Left lung (tissue), 10 donors: Measurements from ENCODE around the gene SUPT6H. TPM values are rescaled to one million over a fixed set of nuclear protein-coding genes. Genes with fewer than 3 reads are reported as not detected.

Experiments used
- ATAC-seq: fragments of 200-7000 bp; cut with Tn5 transposase; one replicate; pipeline ENCODE4 v1.9.1; 2020; ENCODE audit warnings: moderate library complexity
- DNase-seq, 4 donors: peaks; one replicate each; pipeline ENCODE4 v3.0.0-alpha.2; 2013 to 2020
- H3K27ac ChIP-seq, 2 donors: fragments of 200-600 bp; sonication (generic) in 1 of 2; one replicate each; pipeline versions ENCODE4 v1.5.0 to v1.8.0; 2020 to 2021
- H3K27me3 ChIP-seq, 2 donors: fragments of 200-600 bp; sonication (generic) in 1 of 2; one replicate each; pipeline versions ENCODE4 v1.5.0 to v1.8.0; 2020 to 2021
- H3K36me3 ChIP-seq, 2 donors: fragments of 200-600 bp; sonication (generic) in 1 of 2; one replicate each; pipeline versions ENCODE4 v1.5.0 to v1.8.0; 2020 to 2021
- H3K4me1 ChIP-seq, 2 donors: fragments of 200-600 bp; one replicate each; pipeline ENCODE4 v1.8.0; 2021
- H3K4me3 ChIP-seq, 2 donors: fragments of 200-600 bp; sonication (generic) in 1 of 2; one replicate each; pipeline versions ENCODE4 v1.5.0 to v1.8.0; 2020 to 2021; ENCODE audit warnings: mild to moderate bottlenecking in 1 of 2
- H3K9me3 ChIP-seq, 2 donors: fragments of 200-600 bp; sonication (generic) in 1 of 2; one replicate each; pipeline versions ENCODE4 v1.5.0 to v1.8.0; 2020 to 2021
- CTCF ChIP-seq, 2 donors: fragments of 200-600 bp; sonication (generic) in 1 of 2; IDR thresholded peaks; one replicate each; pipeline versions ENCODE4 v1.5.0 to v1.8.0; 2021; ENCODE audit warnings: antibody characterized with exemption in 2 of 2
- intact Hi-C, 2 donors: fragments of 100-400 bp; cut with DNase I; formaldehyde crosslinking; loops; one replicate each; pipeline versions ENCODE4 v1.11.2 to v1.14.2; 2022
- polyA plus RNA-seq, 6 donors: library from polyadenylated mRNA; unstranded; fragments of 120-200 nt; gene quantifications; one replicate each; pipeline ENCODE4 v1.2.1, GENCODE V29; 2013; ENCODE audit not compliant: insufficient read length in 6 of 6
- total RNA-seq, 2 donors: library from RNA; stranded (reverse); fragmentation: NEBNext Ultra II Directional; extraction: Animal tissue kit (Norgen Biotek cat#: 25700); gene quantifications; one replicate each; pipeline ENCODE4 v1.2.1, GENCODE V29; 2021
- donor health status: DM: no; HTN: yes; CAD: no.
- donor health status: DM: no; HTN: no; CAD: no.

The SUPT6H gene
- total and polyA plus RNA-seq, 8 donors: 55.1 to 76.1 (median 72.9) TPM

- intact Hi-C loops: no loop called here
These were observed 13.5 kb downstream of the SUPT6H start for GRCh38 chr17:28675490-28675889.

GRCh38 chr17:28675980-28676379 lies 14.0 kb downstream of the SUPT6H start:
- DNase-seq (no peak), ATAC-seq (peak; percentile 21)
- Histone ChIP-seq H3K4me1 (no peaks in the 10 kb centered on the region), H3K27me3 (no peaks in the 10 kb centered on the region), H3K27ac (no peak overlapping the region), H3K4me3 (no peak overlapping the region), H3K36me3 (peaks cover 8 to 100% of the 10 kb centered on the region in 2 donors), H3K9me3 (no peaks in the 10 kb centered on the region)
- TF ChIP-seq CTCF (IDR thresholded peaks at IDR 0.05): no peak
- intact Hi-C loops: no loop called here

More at GRCh38 chr17:28675490-28675889, 13.5 kb downstream of the SUPT6H start:
- H3K4me1 ChIP-seq: no peaks in the 10 kb centered on the region
- no peaks in the 10 kb centered on the region for H3K9me3 ChIP-seq
- TF ChIP-seq CTCF (IDR thresholded peaks at IDR 0.05): no peak
- DNase-seq (no peak), ATAC-seq (no peak)
- H3K27ac ChIP-seq: no peak overlapping the region
- peaks cover 8 to 100% of the 10 kb centered on the region in 2 donors for H3K36me3 ChIP-seq
- H3K27me3 ChIP-seq: no peaks in the 10 kb centered on the region
- H3K4me3 ChIP-seq: no peak overlapping the region

- DNase-seq: no peak
- intact Hi-C loops: no loop called here
- Histone ChIP-seq H3K36me3 (peaks cover 0 to 100% of the 10 kb centered on the region in 2 donors), H3K27ac (no peak overlapping the region), H3K27me3 (no peaks in the 10 kb centered on the region), H3K9me3 (no peaks in the 10 kb centered on the region), H3K4me3 (no peak overlapping the region), H3K4me1 (no peaks in the 10 kb centered on the region)
- TF ChIP-seq CTCF (IDR thresholded peaks at IDR 0.05): no peak
- no peak for ATAC-seq
These were observed 20.6 kb downstream of the SUPT6H start for GRCh38 chr17:28682655-28683054.

- intact Hi-C loops: no loop called here
- no peak for ATAC-seq
These were observed 23.0 kb downstream of the SUPT6H start for GRCh38 chr17:28684963-28685362.

GRCh38 chr17:28685366-28685765 lies 23.4 kb downstream of the SUPT6H start:
- Histone ChIP-seq H3K27me3 (no peaks in the 10 kb centered on the region), H3K27ac (no peak overlapping the region), H3K9me3 (no peaks in the 10 kb centered on the region), H3K4me1 (no peaks in the 10 kb centered on the region), H3K36me3 (peaks cover 0 to 100% of the 10 kb centered on the region in 2 donors), H3K4me3 (no peak overlapping the region)
- no peak for ATAC-seq
- DNase-seq: no peak
- intact Hi-C loops: no loop called here
- TF ChIP-seq CTCF (IDR thresholded peaks at IDR 0.05): no peak

More at GRCh38 chr17:28684963-28685362, 23.0 kb downstream of the SUPT6H start:
- Histone ChIP-seq H3K27me3 (no peaks in the 10 kb centered on the region), H3K4me3 (no peak overlapping the region), H3K9me3 (no peaks in the 10 kb centered on the region), H3K4me1 (no peaks in the 10 kb centered on the region), H3K36me3 (peaks cover 0 to 100% of the 10 kb centered on the region in 2 donors), H3K27ac (no peak overlapping the region)
- DNase-seq: peak in 2 of 4 donors; percentile 53 to 79
- TF ChIP-seq CTCF (IDR thresholded peaks at IDR 0.05): no peak
